HCT116 (cell line): ENCODE results near the gene MORF4L1. TPM values are rescaled to one million over a fixed set of nuclear protein-coding genes. Genes with fewer than 3 reads are reported as not detected.

Source experiments
- ATAC-seq: fragments of 200-7000 bp; cut with Tn5 transposase; 2 replicates; pipeline ENCODE4 v1.9.1; 2020; ENCODE audit warnings: mild to moderate bottlenecking, moderate library complexity
- BruUV-seq: library from RNA; stranded (reverse); fragments of 400-500 nt; replicated peaks from 2 replicates; lab custom pipeline; 2021; lab: Mats Ljungman, UMichigan
- CTCF ChIA-PET: fragments of 300-600 bp; sonication (Branson Sonifier 250); formaldehyde crosslinking; loops from one replicate; lab custom pipeline; 2021; ENCODE audit warnings: antibody characterized with exemption; lab: Charles Lee
- POLR2A ChIA-PET: fragments of 300-600, 350-600 bp; sonication (Branson Sonifier 250); formaldehyde crosslinking; loops from one replicate; lab custom pipeline; 2021; ENCODE audit warnings: antibody characterized with exemption; lab: Charles Lee
- RAD21 ChIA-PET, 2 experiments: fragments of 300-600 bp; sonication (Branson Sonifier 250); formaldehyde crosslinking; loops; one replicate each; lab custom pipeline; 2023; ENCODE audit warnings: low total read pairs in 2 of 2; ENCODE audit not compliant: uncharacterized antibody in 2 of 2, unreplicated experiment in 2 of 2, low non-redundant PET in 1 of 2; lab: Charles Lee
- DNase-seq: peaks from one replicate; pipeline ENCODE4 v3.0.0-alpha.2; 2010; ENCODE audit warnings: low read depth, low spot score
- H2AFZ ChIP-seq: fragments of 200-600 bp; shearing (Covaris generic), sonication (generic); 2 replicates; pipeline ENCODE4 v1.6.1; 2017; ENCODE audit warnings: low read depth, mixed run types, mixed read lengths, antibody characterized with exemption, low read length; ENCODE audit not compliant: poor library complexity, severe bottlenecking
- H3K27ac ChIP-seq: 2 replicates; pipeline ENCODE4 v1.5.1; 2012; ENCODE audit warnings: low read depth, low read length
- H3K27me3 ChIP-seq: fragments of 200-600 bp; sonication (generic); 2 replicates; pipeline ENCODE4 v1.6.1; 2016; ENCODE audit warnings: mixed run types, low read length, mixed read lengths; ENCODE audit not compliant: insufficient read depth
- H3K36me3 ChIP-seq, 2 experiments: fragments of 200-500 bp in 1 of 2; fragments of 200-600 bp in 1 of 2; sonication (Bioruptor generic) in 1 of 2; sonication (generic) in 1 of 2; 2 replicates each; pipeline versions ENCODE4 v1.5.1 to v1.6.1; 2014 to 2016; ENCODE audit warnings: low read length in 2 of 2, inconsistent platforms in 1 of 2, mixed read lengths in 1 of 2, mixed run types in 1 of 2; ENCODE audit not compliant: insufficient read depth in 2 of 2, control insufficient read depth in 1 of 2
- H3K4me1 ChIP-seq, 2 experiments: fragments of 200-600 bp in 1 of 2; sonication (generic) in 1 of 2; 2 replicates each; pipeline versions ENCODE4 v1.5.1 to v1.6.1; 2012 to 2017; ENCODE audit warnings: low read length in 2 of 2, inconsistent platforms in 1 of 2, mild to moderate bottlenecking in 1 of 2, mixed read lengths in 1 of 2, mixed run types in 1 of 2, moderate library complexity in 1 of 2; ENCODE audit not compliant: insufficient read depth in 2 of 2, control insufficient read depth in 1 of 2
- H3K4me2 ChIP-seq: fragments of 200-600 bp; sonication (generic); 2 replicates; pipeline ENCODE4 v1.6.1; 2017; ENCODE audit warnings: mixed run types, low read length, mixed read lengths
- H3K4me3 ChIP-seq, 2 experiments: fragments of 200-600 bp in 1 of 2; sonication (generic) in 1 of 2; replicated peaks in 1 of 2; 2 replicates each; pipeline ENCODE4 v1.5.1; 2011 to 2016; ENCODE audit warnings: low read length in 2 of 2, control low read depth in 1 of 2, low read depth in 1 of 2, mild to moderate bottlenecking in 1 of 2, mixed read lengths in 1 of 2, mixed run types in 1 of 2
- H3K79me2 ChIP-seq: fragments of 200-600 bp; sonication (generic); 2 replicates; pipeline ENCODE4 v1.6.1; 2017; ENCODE audit warnings: mild to moderate bottlenecking, mixed run types, low read length, moderate library complexity, mixed read lengths; ENCODE audit not compliant: insufficient read depth
- H3K9ac ChIP-seq: fragments of 200-600 bp; sonication (generic); 2 replicates; pipeline ENCODE4 v1.6.1; 2016; ENCODE audit warnings: low read length, mixed read lengths
- H3K9me2 ChIP-seq: fragments of 200-600 bp; sonication (generic), shearing (Covaris generic); 2 replicates; pipeline ENCODE4 v1.6.1; 2017; ENCODE audit warnings: mixed run types, mild to moderate bottlenecking, moderate library complexity; ENCODE audit not compliant: insufficient read depth
- H3K9me3 ChIP-seq, 2 experiments: fragments of 200-500 bp in 1 of 2; fragments of 200-600 bp in 1 of 2; sonication (Bioruptor generic) in 1 of 2; sonication (generic) in 1 of 2; 2 replicates each; pipeline ENCODE4 v1.6.1; 2014 to 2017; ENCODE audit warnings: low read length in 2 of 2, mixed read lengths in 2 of 2, inconsistent platforms in 1 of 2, low read depth in 1 of 2, mild to moderate bottlenecking in 1 of 2, mixed run types in 1 of 2, moderate library complexity in 1 of 2; ENCODE audit not compliant: control insufficient read depth in 1 of 2, insufficient read depth in 1 of 2
- H4K20me1 ChIP-seq: fragments of 200-600 bp; sonication (generic), shearing (Covaris generic); 2 replicates; pipeline ENCODE4 v1.6.1; 2017; ENCODE audit warnings: mixed run types, mild to moderate bottlenecking, moderate library complexity; ENCODE audit not compliant: insufficient read depth
- ATF3 ChIP-seq: IDR thresholded peaks from 2 replicates; pipeline ENCODE4 v1.6.1; 2012
- CBX3 ChIP-seq: IDR thresholded peaks from 2 replicates; pipeline ENCODE4 v1.6.1; 2012; ENCODE audit warnings: low read depth
- CEBPB ChIP-seq: IDR thresholded peaks from 2 replicates; pipeline ENCODE4 v1.6.1; 2012; ENCODE audit warnings: low read depth
- EGR1 ChIP-seq: IDR thresholded peaks from 2 replicates; pipeline ENCODE4 v1.6.1; 2012; ENCODE audit warnings: low read depth
- ELF1 ChIP-seq: IDR thresholded peaks from 2 replicates; pipeline ENCODE4 v1.6.1; 2012; ENCODE audit warnings: low read depth, borderline replicate concordance
- EZH2 ChIP-seq: fragments of 200-600 bp; sonication (generic); IDR thresholded peaks from 2 replicates; pipeline ENCODE4 v1.6.1; 2017; ENCODE audit warnings: antibody characterized with exemption, mixed run types
- JUND ChIP-seq: IDR thresholded peaks from 2 replicates; pipeline ENCODE4 v1.6.1; 2012
- MAX ChIP-seq: IDR thresholded peaks from 2 replicates; pipeline ENCODE4 v1.6.1; 2012
- POLR2A ChIP-seq: IDR thresholded peaks from 2 replicates; pipeline ENCODE4 v1.7.0; 2011; ENCODE audit warnings: borderline replicate concordance; ENCODE audit not compliant: insufficient read depth, insufficient read length; ENCODE audit errors: extremely low read depth
- POLR2AphosphoS5 ChIP-seq: IDR thresholded peaks from 2 replicates; pipeline ENCODE4 v1.6.1; 2011; ENCODE audit warnings: mild to moderate bottlenecking, low read depth, low read length, moderate library complexity
- RAD21 ChIP-seq: IDR thresholded peaks from 2 replicates; pipeline ENCODE4 v1.6.1; 2012; ENCODE audit warnings: low read depth, mild to moderate bottlenecking
- SP1 ChIP-seq: IDR thresholded peaks from 2 replicates; pipeline ENCODE4 v1.6.1; 2012; ENCODE audit warnings: low read depth
- SRF ChIP-seq: IDR thresholded peaks from 2 replicates; pipeline ENCODE4 v1.6.1; 2012; ENCODE audit warnings: low read depth
- TCF7L2 ChIP-seq: IDR thresholded peaks from 2 replicates; pipeline ENCODE4 v1.7.0; 2011; ENCODE audit warnings: borderline replicate concordance, inconsistent platforms; ENCODE audit not compliant: insufficient read depth, insufficient read length; ENCODE audit errors: extremely low read depth
- ZBTB33 ChIP-seq: IDR thresholded peaks from 2 replicates; pipeline ENCODE4 v1.6.1; 2011; ENCODE audit warnings: mild to moderate bottlenecking, low read length, moderate library complexity; ENCODE audit not compliant: insufficient replicate concordance; ENCODE audit errors: extremely low read depth
- ZNF274 ChIP-seq: fragments of 200-500 bp; sonication (Bioruptor generic); IDR thresholded peaks from 2 replicates; pipeline ENCODE4 v1.6.1; 2014; ENCODE audit warnings: mild to moderate bottlenecking, low read depth, low read length, inconsistent platforms
- intact Hi-C: fragments of 100-400 bp; cut with micrococcal nuclease; formaldehyde crosslinking; loops from 2 replicates; pipeline ENCODE4 v1.10.0; 2022
- total RNA-seq: library from RNA; stranded (reverse); gene quantifications from one replicate; pipeline ENCODE4 v1.2.1, GENCODE V29; 2021; ENCODE audit not compliant: unreplicated experiment
- TF ChIP-seq, protein P1 (sequence below): IDR thresholded peaks from 2 replicates; pipeline ENCODE4 v1.6.1; 2012; ENCODE audit warnings: low read depth

Gene MORF4L1
- total RNA-seq, 1 experiment from 2014 or later, result 273 TPM

DNA sequence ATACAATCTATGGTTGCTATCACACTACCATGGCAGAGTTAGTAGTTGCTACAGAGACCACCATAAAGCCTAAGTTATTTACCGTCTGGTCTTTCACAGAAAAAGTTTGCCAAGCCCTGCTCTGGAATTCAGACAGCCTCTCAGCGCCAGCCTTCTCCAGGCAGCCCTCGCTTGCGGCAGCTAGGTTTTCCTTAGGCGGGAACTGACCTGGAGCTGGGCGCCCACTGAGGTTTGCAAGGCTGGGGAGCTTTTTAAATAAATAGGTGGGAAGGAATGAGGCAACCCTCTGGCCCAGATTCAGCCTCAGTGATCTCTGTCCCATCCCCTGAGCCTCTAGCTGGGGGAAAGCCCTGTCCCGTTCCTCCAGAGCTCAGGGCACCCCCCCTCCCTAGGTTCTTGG is 71.0 kb downstream of the MORF4L1 start:
- Histone ChIP-seq H3K4me2 (peak overlapping the region; percentile 91), H3K9me3 (no peaks in the 10 kb centered on the region), H3K27ac (no peak overlapping the region), H3K4me3 (no peak overlapping the region; a peak in 1 of 4 replicates), H3K9me2 (no peaks in the 10 kb centered on the region)
- no TSS peak for BruUV-seq
- TF ChIP-seq CBX3, result no peak
- no peak for TF ChIP-seq ELF1
- TF ChIP-seq EZH2, result no peak
- TF ChIP-seq, protein P1, sequence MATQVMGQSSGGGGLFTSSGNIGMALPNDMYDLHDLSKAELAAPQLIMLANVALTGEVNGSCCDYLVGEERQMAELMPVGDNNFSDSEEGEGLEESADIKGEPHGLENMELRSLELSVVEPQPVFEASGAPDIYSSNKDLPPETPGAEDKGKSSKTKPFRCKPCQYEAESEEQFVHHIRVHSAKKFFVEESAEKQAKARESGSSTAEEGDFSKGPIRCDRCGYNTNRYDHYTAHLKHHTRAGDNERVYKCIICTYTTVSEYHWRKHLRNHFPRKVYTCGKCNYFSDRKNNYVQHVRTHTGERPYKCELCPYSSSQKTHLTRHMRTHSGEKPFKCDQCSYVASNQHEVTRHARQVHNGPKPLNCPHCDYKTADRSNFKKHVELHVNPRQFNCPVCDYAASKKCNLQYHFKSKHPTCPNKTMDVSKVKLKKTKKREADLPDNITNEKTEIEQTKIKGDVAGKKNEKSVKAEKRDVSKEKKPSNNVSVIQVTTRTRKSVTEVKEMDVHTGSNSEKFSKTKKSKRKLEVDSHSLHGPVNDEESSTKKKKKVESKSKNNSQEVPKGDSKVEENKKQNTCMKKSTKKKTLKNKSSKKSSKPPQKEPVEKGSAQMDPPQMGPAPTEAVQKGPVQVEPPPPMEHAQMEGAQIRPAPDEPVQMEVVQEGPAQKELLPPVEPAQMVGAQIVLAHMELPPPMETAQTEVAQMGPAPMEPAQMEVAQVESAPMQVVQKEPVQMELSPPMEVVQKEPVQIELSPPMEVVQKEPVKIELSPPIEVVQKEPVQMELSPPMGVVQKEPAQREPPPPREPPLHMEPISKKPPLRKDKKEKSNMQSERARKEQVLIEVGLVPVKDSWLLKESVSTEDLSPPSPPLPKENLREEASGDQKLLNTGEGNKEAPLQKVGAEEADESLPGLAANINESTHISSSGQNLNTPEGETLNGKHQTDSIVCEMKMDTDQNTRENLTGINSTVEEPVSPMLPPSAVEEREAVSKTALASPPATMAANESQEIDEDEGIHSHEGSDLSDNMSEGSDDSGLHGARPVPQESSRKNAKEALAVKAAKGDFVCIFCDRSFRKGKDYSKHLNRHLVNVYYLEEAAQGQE, result no peak
- TF ChIP-seq, all 23 proteins: peak for 0
- intact Hi-C loops, result no loop called here
- Histone ChIP-seq H2AFZ (no peak overlapping the region), H3K79me2 (no peaks in the 10 kb centered on the region), H3K9ac (no peak overlapping the region), H4K20me1 (no peaks in the 10 kb centered on the region), H3K27me3 (no peaks in the 10 kb centered on the region), H3K4me1 (peaks cover 7 to 22% of the 10 kb centered on the region in 2 experiments), H3K36me3 (no peaks in the 10 kb centered on the region)
- CTCF ChIA-PET, result no interaction called here
- DNase-seq (no peak), ATAC-seq (no peak)
- RAD21 ChIA-PET, result no interaction called here
- POLR2A ChIA-PET, result no interaction called here

GRCh38 chr15:78944202-78944625 is 71.5 kb downstream of the MORF4L1 start:
- CTCF ChIA-PET, result no interaction called here
- peak; percentile 18 for ATAC-seq
- H4K20me1 ChIP-seq, result no peaks in the 10 kb centered on the region
- intact Hi-C loops, result no loop called here
- H3K4me3 ChIP-seq, result peak overlapping the region; percentile 37 to 62
- no peak overlapping the region for H2AFZ ChIP-seq
- peaks cover 7 to 22% of the 10 kb centered on the region in 2 experiments for H3K4me1 ChIP-seq
- H3K9ac ChIP-seq, result peak overlapping the region; percentile 61
- H3K27me3 ChIP-seq, result no peaks in the 10 kb centered on the region
- H3K27ac ChIP-seq, result peak overlapping the region; percentile 29; the same call in 1 of the 2 replicates
- POLR2A ChIA-PET, result no interaction called here
- DNase-seq, result no peak
- H3K9me3 ChIP-seq, result no peaks in the 10 kb centered on the region
- no peaks in the 10 kb centered on the region for H3K36me3 ChIP-seq
- no peaks in the 10 kb centered on the region for H3K9me2 ChIP-seq
- H3K79me2 ChIP-seq, result no peaks in the 10 kb centered on the region
- H3K4me2 ChIP-seq, result peak overlapping the region; percentile 91
- no TSS peak for BruUV-seq
- RAD21 ChIA-PET, result no interaction called here
- TF ChIP-seq CEBPB (no peak), MAX (no peak), ZNF274 (no peak), EZH2 (no peak), ATF3 (no peak), TCF7L2 (no peak), EGR1 (no peak), SP1 (no peak), JUND (no peak), SRF (no peak), POLR2AphosphoS5 (no peak), POLR2A (no peak), ZBTB33 (no peak), RAD21 (no peak)
